Skeletal muscle satellite cell (primary cell): ENCODE data around the gene ADAMTS6.
"Not testable (repeated sequence)": the region's sequence is repeated elsewhere in the genome, so short reads cannot be mapped to it uniquely, and the experiment has no call there.

Experiments used
- H3K27me3 ChIP-seq: 2 replicates; pipeline ENCODE4 v1.7.0; 2013; ENCODE audit warnings: low read length; ENCODE audit not compliant: control insufficient read depth, insufficient read depth
- H3K36me3 ChIP-seq: 2 replicates; pipeline ENCODE4 v1.7.0; 2013; ENCODE audit warnings: mild to moderate bottlenecking, control low read depth, low read length; ENCODE audit not compliant: insufficient read depth
- H3K4me1 ChIP-seq: 2 replicates; pipeline ENCODE4 v1.7.0; 2013; ENCODE audit warnings: low read length; ENCODE audit not compliant: control insufficient read depth, insufficient read depth
- H3K4me2 ChIP-seq: 2 replicates; pipeline ENCODE4 v1.7.0; 2013; ENCODE audit warnings: mild to moderate bottlenecking, low read length
- H3K4me3 ChIP-seq: 2 replicates; pipeline ENCODE4 v1.7.0; 2013; ENCODE audit warnings: low read length
- H3K9ac ChIP-seq: 2 replicates; pipeline ENCODE4 v1.7.0; 2013; ENCODE audit warnings: mild to moderate bottlenecking, low read depth, low read length, moderate library complexity
- H3K9me3 ChIP-seq: replicated peaks from 2 replicates; pipeline ENCODE4 v1.7.0; 2013; ENCODE audit warnings: mild to moderate bottlenecking, control low read depth, low read length

Gene ADAMTS6

DNA sequence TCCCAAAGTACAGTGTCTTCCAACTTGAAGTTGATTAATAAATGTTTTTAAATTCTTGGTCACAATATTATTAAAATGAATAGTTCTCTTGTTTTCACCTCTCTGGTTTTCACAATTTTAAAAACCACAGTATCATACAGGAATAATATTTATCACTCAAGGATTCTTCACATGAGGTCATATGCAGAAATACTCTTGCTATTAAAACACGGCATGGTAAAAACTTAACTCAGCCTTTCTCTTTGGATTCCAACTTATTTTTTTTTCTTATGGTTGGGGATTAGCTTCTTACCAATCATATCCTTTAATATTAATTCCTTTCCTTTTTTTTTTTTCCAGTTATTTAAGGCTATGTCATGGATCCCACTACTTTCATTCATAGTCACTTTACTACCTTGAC, 289.4 kb downstream of the ADAMTS6 start:
- Histone ChIP-seq H3K4me1 (peaks cover 59% of the 10 kb centered on the region), H3K27me3 (no peaks in the 10 kb centered on the region), H3K4me3 (no peak overlapping the region), H3K36me3 (peaks cover 30% of the 10 kb centered on the region), H3K4me2 (no peak overlapping the region), H3K9ac (peak overlapping the region; percentile 85), H3K9me3 (no peaks in the 10 kb centered on the region)

DNA sequence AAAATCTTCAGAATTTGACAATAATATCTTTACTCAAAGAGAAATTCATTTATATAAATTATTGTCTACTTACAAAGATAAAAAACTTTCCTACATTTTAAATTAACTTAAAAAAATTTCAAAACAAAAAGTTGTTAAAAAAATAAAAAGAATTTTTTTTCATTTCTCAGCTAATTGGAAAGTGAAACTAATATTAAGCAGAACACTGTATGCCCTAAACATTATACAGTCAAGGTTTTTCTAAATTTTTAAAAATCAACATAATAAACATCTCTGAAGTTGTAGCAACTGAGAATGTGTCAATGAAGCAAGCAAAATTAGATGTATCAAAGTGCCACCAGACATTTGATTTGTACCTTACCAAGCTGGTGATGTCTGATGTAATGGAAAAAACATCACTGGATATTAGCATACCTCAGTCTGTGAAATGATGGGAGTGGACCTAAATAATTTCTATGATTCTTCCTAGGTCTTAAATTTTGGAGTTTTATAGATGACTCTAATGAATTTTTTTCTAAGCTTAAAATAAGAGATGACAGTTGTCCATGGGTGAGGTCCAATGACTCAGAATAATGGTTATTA, 290.1 kb downstream of the ADAMTS6 start:
- no peaks in the 10 kb centered on the region for H3K27me3 ChIP-seq
- H3K36me3 ChIP-seq: peaks cover 25% of the 10 kb centered on the region
- H3K9me3 ChIP-seq: no peaks in the 10 kb centered on the region
- peak overlapping the region; percentile 85 for H3K9ac ChIP-seq
- H3K4me1 ChIP-seq: peaks cover 62% of the 10 kb centered on the region
- H3K4me2 ChIP-seq: peak overlapping the region; percentile 36
- H3K4me3 ChIP-seq: no peak overlapping the region

DNA sequence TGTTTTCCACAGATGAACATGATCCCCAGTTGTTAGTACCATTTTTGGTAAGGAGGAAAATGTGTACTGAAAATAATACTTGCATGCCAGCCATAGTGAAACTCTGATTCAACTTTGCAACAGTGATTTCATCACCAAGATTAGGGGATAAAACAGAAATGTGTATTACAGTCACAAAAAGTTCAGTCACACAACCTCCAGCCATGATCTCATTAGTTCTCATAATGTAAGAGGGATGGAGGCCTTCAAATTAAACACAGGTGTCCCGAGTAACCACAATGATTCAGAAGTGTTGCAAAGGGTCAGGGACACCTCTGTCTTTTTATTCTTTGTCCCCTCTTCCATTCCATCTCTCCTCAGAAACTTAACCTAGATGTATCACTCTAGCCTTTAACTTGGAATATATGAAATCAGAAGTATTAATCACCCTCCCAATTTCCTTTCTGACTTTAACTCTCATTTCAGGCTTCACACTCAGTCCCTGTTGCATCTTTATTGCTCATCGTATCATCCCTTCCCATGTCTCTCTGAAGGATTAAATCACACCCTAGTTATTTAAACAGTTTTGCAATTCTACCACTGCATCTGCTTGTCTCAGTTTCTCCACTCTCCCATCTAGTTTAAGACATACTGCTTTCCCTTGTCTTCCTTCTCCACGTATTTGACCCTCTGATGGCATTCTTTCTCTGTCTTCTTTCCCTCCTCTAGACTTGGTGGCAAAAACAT, 291.2 kb downstream of the ADAMTS6 start:
- peaks cover 73% of the 10 kb centered on the region for H3K4me1 ChIP-seq
- peak overlapping the region; percentile 85 for H3K9ac ChIP-seq
- H3K36me3 ChIP-seq: peaks cover 25% of the 10 kb centered on the region
- H3K9me3 ChIP-seq: no peaks in the 10 kb centered on the region
- no peak overlapping the region for H3K4me3 ChIP-seq
- H3K4me2 ChIP-seq: peak overlapping the region; percentile 36
- no peaks in the 10 kb centered on the region for H3K27me3 ChIP-seq

DNA sequence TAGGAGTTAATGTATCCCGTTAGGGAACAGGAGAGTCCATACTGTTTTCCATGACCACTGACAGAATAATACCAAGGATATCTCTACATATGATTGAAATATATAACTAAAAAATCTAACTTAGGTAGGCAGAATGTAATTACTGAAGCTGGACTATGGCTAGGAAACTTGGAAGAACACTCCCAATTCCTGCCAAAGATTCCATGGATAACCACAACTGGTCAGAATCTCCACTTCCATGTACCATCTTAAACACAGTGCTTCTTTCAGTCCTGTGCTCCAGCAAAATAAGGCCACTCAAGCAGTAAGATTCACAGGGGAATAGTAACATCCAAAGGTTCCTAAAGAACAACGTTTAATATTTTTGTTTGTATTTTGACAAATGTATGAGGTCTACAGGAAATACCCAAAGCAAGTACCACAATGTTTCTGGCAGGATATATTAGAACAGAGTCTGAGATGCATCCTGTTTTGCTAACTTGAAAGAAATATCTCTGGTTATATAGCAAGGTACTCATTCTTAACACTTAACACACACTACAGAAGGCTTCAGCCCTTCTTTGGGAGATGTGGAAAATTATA, 295.0 kb downstream of the ADAMTS6 start:
- no peak overlapping the region for H3K4me3 ChIP-seq
- no peak overlapping the region for H3K4me2 ChIP-seq
- H3K27me3 ChIP-seq: no peaks in the 10 kb centered on the region
- peaks cover 63% of the 10 kb centered on the region for H3K4me1 ChIP-seq
- peak overlapping the region; percentile 2 for H3K9ac ChIP-seq
- no peaks in the 10 kb centered on the region for H3K9me3 ChIP-seq
- peaks cover 22% of the 10 kb centered on the region for H3K36me3 ChIP-seq

DNA sequence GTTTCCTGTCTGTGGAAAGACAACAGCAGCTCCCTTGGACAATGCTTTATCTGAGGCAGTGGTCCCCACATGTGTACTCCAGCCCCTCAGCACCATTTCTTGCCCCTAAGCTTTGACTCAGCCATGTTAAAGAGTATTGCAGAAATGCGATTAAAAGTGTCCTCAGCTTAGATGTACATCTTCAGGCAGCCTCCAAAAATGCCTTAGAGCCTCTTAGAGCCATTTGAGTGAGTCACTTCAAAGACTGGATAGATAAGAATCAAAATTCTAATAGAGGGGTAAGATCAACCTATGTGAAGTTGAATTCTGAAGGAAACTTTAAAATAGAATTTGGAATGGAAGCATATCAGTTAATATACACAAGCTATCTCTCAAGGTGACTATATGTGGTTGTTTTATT, 296.3 kb downstream of the ADAMTS6 start:
- Histone ChIP-seq H3K36me3 (peaks cover 33% of the 10 kb centered on the region), H3K9ac (no peak overlapping the region), H3K4me2 (no peak overlapping the region), H3K4me3 (no peak overlapping the region), H3K27me3 (no peaks in the 10 kb centered on the region), H3K9me3 (no peaks in the 10 kb centered on the region), H3K4me1 (peaks cover 50% of the 10 kb centered on the region)

DNA sequence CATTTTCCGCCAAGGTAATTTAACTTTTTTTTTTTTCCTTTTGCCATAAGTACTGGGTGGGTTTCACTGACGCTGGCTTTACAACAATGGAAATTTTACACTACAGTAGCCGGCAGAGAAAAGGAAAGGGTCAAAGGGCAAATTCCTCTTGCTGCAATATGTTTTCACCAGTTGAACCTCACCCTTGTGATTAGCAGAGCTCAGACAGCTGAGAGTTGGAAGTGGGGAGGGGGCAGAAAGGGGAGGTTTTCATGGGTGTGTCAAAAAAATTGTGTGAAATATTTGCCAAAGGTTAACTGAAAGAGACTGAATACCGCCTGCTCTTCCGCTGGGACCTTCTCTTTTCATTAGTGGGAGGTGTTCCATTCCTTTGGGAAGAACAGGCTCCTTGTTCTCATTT, 296.9 kb downstream of the ADAMTS6 start:
- H3K4me1 ChIP-seq: peaks cover 46% of the 10 kb centered on the region
- H3K27me3 ChIP-seq: no peaks in the 10 kb centered on the region
- peaks cover 37% of the 10 kb centered on the region for H3K36me3 ChIP-seq
- H3K9me3 ChIP-seq: no peaks in the 10 kb centered on the region
- no peak overlapping the region for H3K9ac ChIP-seq
- H3K4me2 ChIP-seq: no peak overlapping the region
- H3K4me3 ChIP-seq: no peak overlapping the region

DNA sequence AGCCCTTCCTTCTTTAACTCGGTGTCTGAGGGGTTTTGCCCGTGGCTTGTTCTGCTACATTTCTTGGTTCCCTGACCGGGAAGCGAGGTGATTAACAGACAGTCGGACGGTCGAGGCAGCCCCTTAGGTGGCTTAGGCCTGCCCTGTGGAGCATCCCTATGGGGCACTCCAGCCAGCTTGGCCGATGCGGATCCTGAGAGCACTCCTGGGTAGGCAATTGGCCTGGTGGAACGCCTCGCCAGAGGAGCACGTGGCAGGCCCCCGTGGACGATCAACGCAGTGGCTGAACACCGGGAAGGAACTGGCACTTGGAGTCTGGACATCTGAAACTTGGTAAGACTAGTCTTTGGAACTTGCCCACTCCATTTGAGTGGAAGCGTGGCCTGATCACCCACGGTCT, 307.5 kb downstream of the ADAMTS6 start:
- not testable (repeated sequence) for H3K4me3 ChIP-seq
- H3K4me1 ChIP-seq: peaks cover 14% of the 10 kb centered on the region

DNA sequence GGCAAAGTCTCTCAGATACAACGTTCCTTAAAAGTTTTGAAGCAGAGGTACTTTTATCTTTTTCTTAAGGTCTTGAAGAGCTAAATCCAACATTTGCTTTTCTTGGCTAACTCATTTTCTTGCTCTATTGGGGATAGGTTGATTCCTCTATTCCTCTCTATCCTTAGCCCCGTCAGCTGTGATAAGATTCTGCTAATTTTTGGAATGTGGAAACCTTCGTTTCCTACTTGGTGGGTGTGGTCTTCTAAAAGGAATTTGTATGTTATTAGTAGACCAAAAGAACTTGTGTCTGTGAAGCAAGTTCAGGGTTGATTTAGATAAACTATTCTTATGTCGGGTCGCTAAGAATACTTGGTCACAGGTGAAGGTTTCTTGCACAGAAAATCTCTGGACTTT, 308.6 kb downstream of the ADAMTS6 start:
- Histone ChIP-seq H3K4me3 (no peak overlapping the region), H3K27me3 (no peaks in the 10 kb centered on the region), H3K9me3 (no peaks in the 10 kb centered on the region), H3K4me2 (no peak overlapping the region), H3K9ac (peak overlapping the region; percentile 38), H3K36me3 (peaks cover 34% of the 10 kb centered on the region), H3K4me1 (peaks cover 14% of the 10 kb centered on the region)

More for the DNA sequence above, 307.5 kb downstream of the ADAMTS6 start:
- not testable (repeated sequence) for H3K4me2 ChIP-seq, H3K27me3 ChIP-seq, H3K9me3 ChIP-seq, H3K9ac ChIP-seq
- peaks cover 34% of the 10 kb centered on the region for H3K36me3 ChIP-seq

DNA sequence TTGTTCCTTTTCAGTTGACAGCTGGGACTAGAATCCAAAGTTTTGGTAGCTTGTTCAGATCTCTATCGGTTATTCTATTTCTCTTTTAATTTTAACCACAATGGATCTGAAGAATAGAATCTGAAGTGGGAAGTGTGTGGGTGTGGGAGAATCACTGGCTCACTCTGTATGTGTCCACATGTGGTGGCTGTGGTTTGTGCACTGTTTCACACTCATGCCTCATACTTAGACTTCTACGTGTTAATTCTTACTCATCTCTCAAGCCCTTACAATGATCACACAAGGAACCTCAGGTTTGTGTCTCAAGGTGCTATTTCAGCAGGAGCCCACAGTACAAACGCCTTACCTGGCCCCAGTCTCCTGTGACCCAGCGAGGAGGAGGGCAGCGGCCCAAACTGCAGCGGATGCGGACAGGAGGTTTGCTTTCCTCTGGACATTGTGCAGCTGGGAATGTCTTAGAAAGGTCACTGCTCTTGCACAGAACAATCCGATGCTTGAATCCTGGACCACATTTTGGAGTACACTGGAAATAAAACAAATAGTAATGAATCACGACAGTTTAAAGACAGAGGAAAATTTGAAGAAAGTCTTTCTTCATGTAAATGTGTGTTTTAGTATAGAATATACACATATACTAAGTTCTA, 309.1 kb downstream of the ADAMTS6 start:
- no peaks in the 10 kb centered on the region for H3K27me3 ChIP-seq
- H3K4me3 ChIP-seq: no peak overlapping the region
- peak overlapping the region; percentile 38 for H3K9ac ChIP-seq
- no peak overlapping the region for H3K4me2 ChIP-seq
- H3K36me3 ChIP-seq: peaks cover 30% of the 10 kb centered on the region
- no peaks in the 10 kb centered on the region for H3K9me3 ChIP-seq
- H3K4me1 ChIP-seq: peaks cover 14% of the 10 kb centered on the region

DNA sequence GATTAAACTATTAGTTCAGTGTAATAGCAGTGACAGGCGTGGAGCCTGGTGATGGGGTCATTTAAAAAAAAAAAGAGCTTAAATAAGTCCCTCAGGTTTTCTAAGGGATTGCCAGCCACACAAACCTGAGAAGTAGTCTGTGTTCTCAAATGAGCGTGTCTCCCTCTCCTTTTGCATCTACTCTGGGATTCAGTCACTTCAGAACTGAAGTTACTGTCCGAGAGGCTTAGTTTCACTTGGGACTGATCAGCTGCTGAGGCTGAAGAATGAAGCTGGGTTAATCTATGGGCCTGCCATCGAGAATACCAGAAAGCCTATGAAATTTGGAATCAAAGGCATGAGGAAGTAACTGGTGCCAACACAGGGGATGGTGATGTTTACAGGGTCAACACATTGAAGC, 310.1 kb downstream of the ADAMTS6 start:
- no peak overlapping the region for H3K4me2 ChIP-seq
- no peak overlapping the region for H3K4me3 ChIP-seq
- no peaks in the 10 kb centered on the region for H3K27me3 ChIP-seq
- no peak overlapping the region for H3K9ac ChIP-seq
- H3K9me3 ChIP-seq: no peaks in the 10 kb centered on the region
- peaks cover 30% of the 10 kb centered on the region for H3K36me3 ChIP-seq
- peaks cover 14% of the 10 kb centered on the region for H3K4me1 ChIP-seq

DNA sequence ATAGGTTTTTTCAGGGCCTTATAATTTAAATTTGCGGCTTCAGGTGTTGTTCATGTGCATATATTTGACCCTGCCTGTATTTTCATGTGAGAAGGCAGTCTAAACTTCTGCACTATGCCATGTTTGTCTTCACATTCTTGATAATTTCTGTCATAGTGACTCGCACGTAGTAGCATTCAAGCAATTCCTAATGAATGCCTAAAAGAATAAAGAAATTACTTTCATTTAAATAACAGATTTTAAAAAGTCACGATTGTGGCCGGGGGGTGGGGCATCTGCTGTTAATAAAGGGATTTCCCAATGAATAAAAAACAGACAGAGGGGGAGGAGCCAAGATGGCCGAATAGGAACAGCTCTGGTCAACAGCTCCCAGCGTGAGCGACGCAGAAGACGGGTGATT, 318.0 kb downstream of the ADAMTS6 start:
- H3K4me1 ChIP-seq: peaks cover 30% of the 10 kb centered on the region
- no peaks in the 10 kb centered on the region for H3K36me3 ChIP-seq
- H3K4me2 ChIP-seq: no peak overlapping the region
- peak overlapping the region; percentile 49 for H3K9ac ChIP-seq
- no peaks in the 10 kb centered on the region for H3K9me3 ChIP-seq
- no peaks in the 10 kb centered on the region for H3K27me3 ChIP-seq
- H3K4me3 ChIP-seq: no peak overlapping the region
